Measurements from ENCODE around the gene CYB5A.

Gene CYB5A

GRCh38 chr18:74326231-74326630 is 34.5 kb upstream of the CYB5A start:
- TF ChIP-seq EZH2 (optimal IDR thresholded peaks at IDR 0.05; ENCODE audit: low read depth, low read length) (no peak), CTCF (IDR thresholded peaks at IDR 0.05; ENCODE audit: low read length) (no peak), EZH2phosphoT487 (IDR thresholded peaks at IDR 0.05; ENCODE audit: low read length) (no peak)
- Histone ChIP-seq H3K27ac (ENCODE audit: low read length) (no peak overlapping the region), H3K9ac (ENCODE audit: low read length) (no peak overlapping the region)

GRCh38 chr18:74316257-74317170 is 24.8 kb upstream of the CYB5A start:
- Histone ChIP-seq H3K4me1 (ENCODE audit: low read length) (no peaks in the 10 kb centered on the region), H3K4me3 (ENCODE audit: low read length) (no peak overlapping the region), H3F3A (ENCODE audit: insufficient read depth, low read length) (no peaks in the 10 kb centered on the region), H4K20me1 (ENCODE audit: insufficient read depth, low read length) (no peaks in the 10 kb centered on the region), H3K27ac (ENCODE audit: low read length) (no peak overlapping the region), H3K79me2 (ENCODE audit: low read length) (no peaks in the 10 kb centered on the region), H3K36me3 (replicated peaks; ENCODE audit: insufficient read depth, low read length) (no peaks in the 10 kb centered on the region), H3K9ac (ENCODE audit: low read length) (no peak overlapping the region), H3K9me2 (replicated peaks; ENCODE audit: insufficient read depth, low read length) (no peaks in the 10 kb centered on the region), H3K27me3 (replicated peaks; ENCODE audit: insufficient read depth, low read length) (no peaks in the 10 kb centered on the region), H3K9me3 (replicated peaks; ENCODE audit: insufficient read depth, low read length) (no peaks in the 10 kb centered on the region), H2AFZ (ENCODE audit: low read length) (no peak overlapping the region), H3K4me2 (ENCODE audit: low read depth, low read length) (no peak overlapping the region)
- no peak for TF ChIP-seq EZH2phosphoT487 (IDR thresholded peaks at IDR 0.05; ENCODE audit: low read length)
- no peak for DNase-seq

More at GRCh38 chr18:74326231-74326630, 34.5 kb upstream of the CYB5A start:
- Histone ChIP-seq H3K79me2 (ENCODE audit: low read length) (no peaks in the 10 kb centered on the region), H3K9me3 (replicated peaks; ENCODE audit: insufficient read depth, low read length) (no peaks in the 10 kb centered on the region), H4K20me1 (ENCODE audit: insufficient read depth, low read length) (no peaks in the 10 kb centered on the region), H3K4me3 (ENCODE audit: low read length) (no peak overlapping the region), H3K9me2 (replicated peaks; ENCODE audit: insufficient read depth, low read length) (no peaks in the 10 kb centered on the region), H3F3A (ENCODE audit: insufficient read depth, low read length) (no peaks in the 10 kb centered on the region), H2AFZ (ENCODE audit: low read length) (no peak overlapping the region), H3K4me2 (ENCODE audit: low read depth, low read length) (no peak overlapping the region), H3K4me1 (ENCODE audit: low read length) (no peaks in the 10 kb centered on the region), H3K36me3 (replicated peaks; ENCODE audit: insufficient read depth, low read length) (no peaks in the 10 kb centered on the region), H3K27me3 (replicated peaks; ENCODE audit: insufficient read depth, low read length) (no peaks in the 10 kb centered on the region)
- DNase-seq = no peak

- no peaks in the 10 kb centered on the region for H3F3A ChIP-seq (ENCODE audit: insufficient read depth, low read length)
- H3K27ac ChIP-seq (ENCODE audit: low read length) = no peak within 1 kb of the TSS
- H3K4me2 ChIP-seq (ENCODE audit: low read depth, low read length) = no peak within 1 kb of the TSS
- H3K4me1 ChIP-seq (ENCODE audit: low read length) = no peaks in the 10 kb centered on the region
- no peak within 1 kb of the TSS for H3K4me3 ChIP-seq (ENCODE audit: low read length)
- H3K36me3 ChIP-seq (replicated peaks; ENCODE audit: insufficient read depth, low read length) = no peaks in the 10 kb centered on the region
- no peaks in the 10 kb centered on the region for H4K20me1 ChIP-seq (ENCODE audit: insufficient read depth, low read length)
- no peaks in the 10 kb centered on the region for H3K9me3 ChIP-seq (replicated peaks; ENCODE audit: insufficient read depth, low read length)
- H3K9ac ChIP-seq (ENCODE audit: low read length) = no peak within 1 kb of the TSS
- H3K27me3 ChIP-seq (replicated peaks; ENCODE audit: insufficient read depth, low read length) = no peaks in the 10 kb centered on the region
- H3K79me2 ChIP-seq (ENCODE audit: low read length) = no peaks in the 10 kb centered on the region
- DNase-seq = no peak
- no peak within 1 kb of the TSS for H2AFZ ChIP-seq (ENCODE audit: low read length)
- TF ChIP-seq CTCF (IDR thresholded peaks at IDR 0.05; ENCODE audit: low read length) (no peak), EZH2phosphoT487 (IDR thresholded peaks at IDR 0.05; ENCODE audit: low read length) (no peak), EZH2 (optimal IDR thresholded peaks at IDR 0.05; ENCODE audit: low read depth, low read length) (no peak)
- no peaks in the 10 kb centered on the region for H3K9me2 ChIP-seq (replicated peaks; ENCODE audit: insufficient read depth, low read length)
Observed at GRCh38 chr18:74315464-74316256, 23.9 kb upstream of the CYB5A start, which contains the start of gene C18orf63. C18orf63 (plus strand) TSS chr18:74315839; CDS start chr18:74317866, 2,027 bp downstream.
